8988T (cell line): ENCODE results near the gene UROC1.

Experiments used
- DNase-seq: peaks from one replicate; pipeline ENCODE4 v3.0.0; 2011

The UROC1 gene

GRCh38 chr3:126494204-126494969, 23.2 kb downstream of the UROC1 start:
- no peak for DNase-seq

GRCh38 chr3:126493739-126494138, 23.8 kb downstream of the UROC1 start:
- DNase-seq: no peak

- no peak for DNase-seq
These were observed 24.5 kb downstream of the UROC1 start for GRCh38 chr3:126493051-126493450.

DNA sequence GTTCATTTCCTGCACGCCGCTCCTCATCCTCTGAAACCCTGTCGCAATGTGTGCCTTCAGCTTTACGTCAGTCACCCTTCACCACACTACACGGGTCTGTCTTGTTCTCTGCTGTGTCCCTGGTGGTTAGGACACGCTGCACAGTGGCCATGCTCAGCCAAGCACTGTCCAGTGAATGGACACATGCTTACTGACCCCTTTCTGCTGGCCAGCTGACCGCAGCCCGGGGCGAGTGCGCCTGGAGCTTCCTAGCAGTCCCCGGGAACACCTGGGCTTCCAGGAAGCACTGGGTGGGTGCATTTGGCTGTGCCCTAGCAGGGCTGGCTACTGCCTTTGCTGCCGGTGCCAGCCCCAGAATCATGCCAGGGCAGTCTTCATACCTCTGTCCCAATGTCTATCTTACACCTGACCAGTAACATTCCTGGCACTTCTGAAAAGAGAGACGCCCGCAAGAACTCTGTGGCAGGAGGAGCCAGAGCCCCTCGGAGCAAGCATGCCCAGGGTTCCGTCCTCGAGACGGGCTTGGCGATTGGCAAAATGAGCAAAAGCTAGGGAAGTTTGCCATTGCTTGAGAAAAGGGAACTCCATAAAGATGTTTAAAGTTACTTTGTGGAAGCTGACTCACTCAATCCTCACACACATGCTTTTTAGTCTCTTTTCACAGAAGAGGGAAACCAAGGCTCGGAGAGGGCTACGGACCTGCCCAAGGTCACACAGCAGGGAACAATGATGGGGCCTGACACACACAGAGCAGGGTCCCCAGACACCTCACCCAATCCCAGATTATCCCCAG, 26.2 kb downstream of the UROC1 start:
- DNase-seq: no peak

- no peak for DNase-seq
These were observed 27.0 kb downstream of the UROC1 start for GRCh38 chr3:126490619-126491018.

DNA sequence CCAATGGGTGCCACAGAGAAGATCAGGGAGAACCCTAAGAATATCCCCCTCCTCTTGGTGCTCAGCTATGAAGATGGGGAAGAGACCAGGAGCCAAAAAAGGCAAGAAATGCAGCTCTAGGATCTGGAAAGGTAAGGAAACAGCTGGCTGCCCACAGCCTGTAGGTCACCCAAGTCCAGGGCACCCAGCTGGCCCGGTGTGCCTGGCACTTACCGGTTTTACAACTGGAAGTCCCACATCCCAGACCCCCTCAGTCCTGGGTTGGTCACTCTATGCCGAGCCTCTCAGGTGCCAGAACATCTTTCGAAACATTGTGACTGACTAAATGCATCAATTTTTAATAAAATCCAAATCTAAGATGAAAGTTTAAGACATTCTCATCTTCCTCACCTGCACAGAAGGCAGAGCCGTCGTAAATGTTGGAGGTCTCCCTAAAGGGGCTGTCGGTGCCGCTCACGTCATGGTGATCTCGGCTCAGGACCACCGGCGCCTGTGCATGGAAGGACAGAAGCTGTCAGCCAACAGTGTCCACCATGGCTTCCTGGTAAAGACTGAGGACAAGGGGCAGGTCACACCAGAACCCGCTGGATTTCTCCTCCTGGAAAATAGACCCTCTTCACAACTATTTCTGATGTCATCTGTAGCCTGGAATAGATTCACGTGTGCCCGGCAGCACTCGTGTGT, 28.5 kb downstream of the UROC1 start:
- no peak for DNase-seq

DNA sequence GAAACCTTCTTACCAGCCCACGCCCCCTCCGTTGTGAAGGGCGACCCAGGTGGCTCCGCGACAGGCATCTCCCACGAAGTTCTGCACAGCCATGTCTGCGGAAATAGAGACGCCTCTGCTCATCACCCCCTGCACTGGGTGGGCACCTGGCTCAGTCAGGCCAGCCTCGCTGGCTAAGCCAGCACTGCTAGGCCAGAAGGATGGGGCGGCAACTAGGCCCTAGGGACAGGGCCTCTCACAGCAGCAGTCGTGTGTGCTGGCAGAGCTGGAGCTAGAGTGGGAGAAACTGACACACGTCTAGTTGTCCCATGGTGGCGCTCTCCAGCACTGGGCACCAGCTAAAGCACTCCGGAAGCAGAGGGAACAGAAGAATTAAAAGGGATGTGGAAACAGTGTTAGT, 29.4 kb downstream of the UROC1 start:
- DNase-seq: no peak

DNA sequence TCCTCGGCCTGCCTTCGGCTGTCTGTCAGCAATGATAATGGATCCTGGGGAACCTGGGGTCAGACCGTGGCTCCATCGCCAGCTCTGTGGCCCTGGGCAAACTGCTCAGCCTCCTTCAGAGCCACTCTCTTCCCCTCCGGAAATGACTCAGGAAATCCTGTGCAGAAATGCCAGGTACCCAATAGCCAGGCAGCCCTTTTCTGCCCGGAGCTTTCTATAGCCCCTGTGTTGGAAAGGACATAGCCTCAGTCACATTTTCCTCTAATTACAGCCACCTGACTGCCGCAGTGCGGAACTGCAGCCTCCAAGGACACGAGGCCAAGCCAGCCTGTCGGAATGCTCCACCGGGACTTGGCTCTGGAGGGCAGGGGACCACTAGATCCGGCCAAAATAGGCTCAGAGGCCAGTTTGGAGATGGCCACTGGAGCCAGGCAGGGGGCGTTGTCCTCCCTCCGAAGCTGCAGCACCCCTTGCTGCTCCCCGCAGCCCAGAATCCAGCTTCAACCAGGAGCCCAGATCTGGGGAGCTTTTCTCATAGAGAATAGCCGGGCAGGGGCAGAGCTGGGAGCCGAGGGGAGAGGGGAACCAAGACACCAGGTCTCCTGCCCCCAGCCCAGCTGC, 30.3 kb downstream of the UROC1 start:
- peak; percentile 60 for DNase-seq

GRCh38 chr3:126486360-126486847, 31.2 kb downstream of the UROC1 start:
- DNase-seq: no peak

DNA sequence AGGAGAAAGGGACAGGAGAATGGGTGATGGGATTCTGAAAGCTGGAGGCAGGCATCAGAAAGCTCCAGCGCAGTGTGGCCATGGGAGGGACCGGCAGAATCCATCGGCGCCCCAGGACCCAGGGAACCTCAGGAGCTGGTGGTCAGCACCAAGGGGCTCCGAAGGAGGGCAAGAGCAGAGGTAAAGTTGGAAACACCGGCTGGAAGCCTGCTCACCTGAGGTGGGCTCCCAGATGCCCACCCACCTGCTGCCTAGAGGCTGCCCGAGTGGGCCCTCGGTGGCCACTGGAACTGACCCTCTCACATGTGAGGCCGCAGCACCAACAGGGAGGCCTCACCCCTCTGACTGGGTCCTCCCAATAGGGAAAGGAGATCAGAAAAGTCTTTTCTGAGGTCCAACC, 31.6 kb downstream of the UROC1 start:
- DNase-seq: no peak

DNA sequence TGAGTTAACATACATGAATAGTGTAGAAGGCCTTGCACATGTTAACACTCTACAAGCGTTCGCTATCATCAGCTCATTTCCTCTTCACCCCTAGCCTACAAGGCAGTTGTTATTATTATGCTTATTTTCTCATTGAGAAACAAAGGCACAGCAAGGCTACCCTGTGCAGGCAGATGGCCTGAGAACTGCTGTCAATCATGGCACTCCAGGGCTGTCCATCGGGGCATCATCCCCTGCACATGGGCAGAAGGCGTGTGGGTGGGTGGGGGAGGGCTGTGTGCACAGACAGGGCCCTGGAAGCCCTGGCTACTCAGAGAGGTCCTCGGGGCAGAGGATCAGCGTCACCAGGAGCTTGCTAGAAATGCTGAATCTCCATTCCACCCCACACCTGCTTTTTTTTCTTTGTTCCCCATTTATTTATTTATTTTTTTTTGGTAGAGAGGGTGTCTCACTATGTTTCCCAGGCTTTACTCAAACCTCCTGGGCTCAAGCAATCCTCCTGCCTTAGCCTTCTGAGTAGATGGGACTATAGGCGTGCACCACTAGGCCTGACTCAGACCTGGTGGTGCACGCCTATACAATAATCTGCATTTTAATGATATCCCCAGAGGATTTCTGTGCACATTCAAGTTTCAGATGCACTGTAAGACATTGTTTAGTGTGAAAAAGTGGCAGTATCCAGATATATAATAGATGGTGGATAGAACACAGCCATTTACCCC, 32.2 kb downstream of the UROC1 start:
- DNase-seq: no peak

- no peak for DNase-seq
These were observed 32.9 kb downstream of the UROC1 start for GRCh38 chr3:126484662-126485061.

GRCh38 chr3:126484148-126484547, 33.4 kb downstream of the UROC1 start:
- DNase-seq: no peak

- DNase-seq: no peak
These were observed 34.2 kb downstream of the UROC1 start for GRCh38 chr3:126483321-126483761.

DNA sequence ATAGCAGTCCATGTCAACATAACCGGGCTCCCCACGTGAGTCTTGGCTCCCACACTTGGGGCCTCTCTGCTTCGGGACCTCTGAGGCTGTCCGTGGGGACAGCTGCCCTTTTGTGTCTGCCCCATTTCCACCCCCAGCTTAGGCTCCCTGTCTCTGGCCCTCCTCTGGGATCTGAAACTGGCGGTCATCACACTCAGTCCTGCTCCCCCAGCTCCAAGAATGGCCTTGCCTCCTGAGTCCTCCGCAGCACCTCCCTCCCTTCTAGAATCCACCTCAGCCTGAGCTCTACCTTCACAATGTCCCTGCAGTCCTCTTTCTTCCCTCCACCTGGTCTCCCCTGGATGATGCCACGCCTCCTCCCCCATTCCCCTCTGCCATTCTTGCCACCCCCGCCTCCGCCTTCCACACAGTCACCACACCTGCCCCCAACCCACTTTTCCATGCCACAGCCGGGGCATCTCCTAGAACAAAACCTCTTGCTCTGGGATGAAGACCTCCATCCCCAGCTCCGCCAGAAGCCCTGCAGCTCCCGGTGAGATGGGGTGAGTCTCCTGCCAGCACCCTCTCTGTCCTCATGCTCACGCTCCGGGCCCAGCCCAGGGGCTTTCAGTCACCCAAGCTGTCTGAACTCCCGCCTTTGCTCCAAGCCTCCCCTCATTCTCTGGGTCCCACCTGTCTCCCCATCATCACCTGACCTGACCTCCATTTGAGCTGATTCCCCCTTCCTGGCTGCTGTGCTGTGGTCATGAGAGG, 34.9 kb downstream of the UROC1 start:
- DNase-seq: no peak

DNA sequence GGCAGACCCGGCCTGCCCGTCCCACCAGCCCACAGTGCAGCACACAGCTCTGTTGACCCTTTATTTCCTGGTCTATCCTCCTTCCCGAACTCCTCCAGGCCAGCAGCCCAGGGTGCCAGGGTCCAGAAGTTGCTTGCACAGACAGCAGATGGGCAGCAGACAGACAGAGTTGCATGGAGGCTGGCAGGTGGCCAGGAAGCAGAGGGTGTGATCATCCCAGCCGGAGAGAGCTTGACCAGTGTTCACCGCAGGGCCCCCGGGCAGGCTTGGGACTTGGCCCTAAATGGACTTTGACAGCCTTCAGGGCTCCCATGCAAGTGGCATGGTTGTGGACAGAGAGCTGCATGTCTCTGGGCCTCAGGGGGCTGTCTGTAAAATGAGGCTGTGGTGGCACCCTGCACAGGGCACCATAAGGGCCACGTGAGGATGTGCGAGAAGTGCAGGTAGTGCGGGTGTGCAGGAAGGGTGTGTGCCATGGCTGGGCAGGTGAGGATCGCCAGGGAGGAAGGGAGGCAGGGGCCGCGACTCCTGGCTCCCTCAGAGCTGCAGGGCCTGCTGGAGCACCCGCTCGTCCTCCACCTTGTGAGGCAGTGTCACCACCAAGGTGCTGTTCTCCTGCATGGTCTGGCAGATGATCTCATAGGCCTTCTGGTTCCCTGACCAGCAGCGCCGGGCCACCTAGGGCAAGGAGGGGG, 35.6 kb downstream of the UROC1 start:
- DNase-seq: no peak

- DNase-seq: no peak
These were observed 36.7 kb downstream of the UROC1 start for GRCh38 chr3:126480861-126481260.

- DNase-seq: no peak
These were observed 37.4 kb downstream of the UROC1 start for GRCh38 chr3:126480206-126480605.

- no peak for DNase-seq
These were observed 37.9 kb downstream of the UROC1 start for GRCh38 chr3:126479642-126480041.

DNA sequence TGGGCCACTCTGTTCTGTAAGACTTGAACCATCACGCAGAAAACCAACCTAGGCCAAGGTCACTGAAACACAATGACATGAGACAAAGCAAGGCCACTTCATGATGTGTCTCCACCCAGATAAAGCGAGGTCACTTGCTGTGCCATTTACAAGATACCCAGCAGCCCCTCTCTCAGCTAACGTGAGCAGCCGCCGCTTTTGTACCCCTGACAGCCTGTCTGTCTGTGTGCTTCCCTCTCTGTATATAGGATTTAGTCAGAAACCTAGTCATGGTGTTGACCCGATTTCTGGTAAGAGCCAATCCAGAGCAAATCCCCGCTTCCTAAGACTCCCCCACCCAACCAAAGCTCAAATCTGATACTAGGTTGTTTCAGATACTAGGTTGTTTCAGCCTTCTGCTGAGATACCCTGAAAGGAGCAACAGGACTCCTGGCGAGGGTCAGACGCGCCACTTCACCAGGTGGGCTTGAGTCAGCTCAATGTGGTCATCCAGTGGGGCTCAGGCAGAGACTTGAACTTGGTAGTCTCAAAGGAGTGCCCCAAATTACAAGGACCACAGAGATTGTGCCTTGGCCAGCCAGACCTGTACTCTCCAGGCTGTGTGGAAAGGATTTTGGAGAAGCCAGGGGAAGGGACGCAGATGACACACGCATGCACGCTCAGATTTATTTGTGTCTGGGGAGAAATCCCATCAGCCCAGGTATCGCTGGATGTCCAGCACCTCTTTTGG, 38.8 kb downstream of the UROC1 start:
- DNase-seq: no peak
